ENCODE results near the gene CD8A.
"Not testable (repeated sequence)": the region's sequence is repeated elsewhere in the genome, so short reads cannot be mapped to it uniquely, and the experiment has no call there.

Gene CD8A

DNA sequence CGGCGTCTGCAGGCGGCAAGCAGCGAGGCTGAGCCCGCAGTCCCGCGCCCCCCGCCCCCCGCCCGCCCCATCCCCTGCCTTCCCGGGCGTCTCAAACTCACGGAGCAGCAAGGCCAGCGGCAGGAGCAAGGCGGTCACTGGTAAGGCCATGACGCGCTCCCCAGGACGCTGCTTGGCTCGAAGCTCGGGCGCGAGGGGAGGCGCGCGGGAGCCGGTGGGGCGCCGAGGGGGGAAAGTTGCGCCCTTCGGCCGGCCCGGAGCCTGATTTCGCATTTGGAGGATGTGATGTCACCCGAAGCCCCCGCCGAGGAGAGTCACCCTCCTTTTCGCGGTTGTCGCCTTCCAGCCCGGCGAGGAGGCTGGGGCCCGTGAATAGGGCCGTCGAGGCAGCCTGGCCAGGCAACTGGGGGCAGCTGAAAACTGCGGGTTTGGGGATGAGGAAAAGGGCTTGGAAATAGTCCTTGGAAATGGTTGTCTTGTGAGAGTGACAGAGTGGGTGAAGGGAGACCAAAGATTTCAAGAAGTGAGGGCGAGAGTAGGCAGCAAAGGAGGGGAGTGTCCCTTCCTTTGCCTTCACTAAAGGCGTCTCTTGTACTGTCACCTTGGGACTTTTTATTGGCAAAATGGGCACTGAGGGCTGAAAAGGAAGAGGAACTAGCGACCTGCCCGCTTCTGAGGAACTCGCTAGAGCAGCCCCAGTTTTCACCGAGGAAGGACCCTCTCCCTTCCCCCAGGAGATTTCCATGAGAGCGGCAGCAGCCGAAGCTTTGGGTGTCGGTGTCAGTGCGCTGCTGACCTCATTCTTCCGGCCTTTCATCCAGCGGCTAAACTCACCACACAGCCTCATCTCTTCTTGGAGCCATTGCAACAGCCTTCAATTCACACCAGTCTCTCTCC is at the start of gene CD8A:
CD8A (minus strand) TSS at position 238 of the 897 bp plus-strand sequence; CDS start at position 150, 88 bp downstream.
- no peak for DNase-seq (ENCODE audit: low spot score)

DNA sequence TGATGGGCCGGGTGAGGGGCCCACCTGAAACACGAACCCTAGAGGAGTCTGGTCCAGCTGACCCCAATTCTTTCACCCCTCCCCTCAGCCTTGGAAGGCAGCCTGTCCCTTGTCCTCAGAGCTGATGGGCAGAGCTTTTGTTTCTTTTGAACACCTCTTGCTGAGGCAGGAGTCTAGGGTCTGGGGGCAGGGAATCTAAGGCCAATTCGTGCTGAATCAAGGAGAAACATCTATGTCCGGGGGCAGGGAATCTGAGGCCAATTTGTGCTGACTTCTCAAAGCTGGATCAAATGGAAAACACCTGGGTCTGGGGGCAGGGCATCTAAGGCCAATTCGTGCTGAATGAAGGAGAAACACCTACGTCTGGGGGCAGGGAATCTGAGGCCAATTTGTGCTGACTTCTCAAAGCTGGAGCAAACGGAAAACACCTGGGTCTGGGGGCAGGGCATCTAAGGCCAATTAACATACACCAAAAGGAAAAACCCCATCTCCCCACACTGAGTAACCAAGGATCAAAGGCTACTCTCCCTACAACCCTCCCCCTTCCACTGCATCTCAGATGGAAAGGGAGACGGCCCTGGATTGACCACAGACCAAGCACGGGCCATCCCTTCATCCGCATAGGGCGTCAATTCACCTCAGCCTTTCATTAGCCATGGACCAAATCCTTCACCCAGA is 49.3 kb upstream of the CD8A start:
- DNase-seq (ENCODE audit: low spot score), result not testable (repeated sequence)

DNA sequence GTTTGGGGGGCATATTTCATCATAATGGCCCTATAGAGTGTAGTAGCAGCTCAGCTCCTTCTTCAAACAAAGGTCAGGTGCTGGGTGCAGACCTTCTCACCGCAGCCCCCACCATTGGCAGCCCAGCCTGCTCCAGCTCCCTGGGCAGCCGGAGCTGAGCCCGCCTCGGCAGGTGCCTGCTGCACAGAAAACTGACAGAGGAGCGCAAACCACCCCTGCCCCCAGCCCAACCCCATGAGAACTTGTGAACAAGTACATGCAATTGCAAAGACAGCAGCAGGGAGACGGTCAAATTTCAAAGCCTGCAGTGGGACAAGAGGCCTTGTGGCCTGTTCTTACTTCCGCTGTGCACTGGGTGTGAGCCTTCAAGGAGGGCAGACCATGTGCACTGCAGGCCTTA is 48.7 kb upstream of the CD8A start:
- not testable (repeated sequence) for DNase-seq (ENCODE audit: low spot score)

DNA sequence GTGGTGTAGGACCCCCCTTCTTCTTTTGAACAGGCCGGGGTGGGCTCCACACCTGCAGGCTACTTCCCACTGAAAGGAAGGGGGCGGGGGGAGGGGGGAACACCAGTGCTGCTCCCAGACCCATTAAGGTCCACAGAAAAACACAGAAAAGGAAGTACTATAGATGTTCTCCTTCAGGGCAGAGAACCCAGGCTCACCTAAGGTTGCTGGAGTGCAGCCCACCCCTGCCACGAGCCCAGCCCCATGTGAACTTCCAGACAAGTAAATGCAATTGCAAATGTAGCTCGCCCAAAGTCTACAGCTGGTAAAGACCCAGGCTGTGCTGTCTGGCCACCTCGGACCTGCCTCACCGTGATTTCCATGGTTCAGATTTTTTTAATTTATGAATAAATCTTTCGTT is 47.0 kb upstream of the CD8A start:
- not testable (repeated sequence) for DNase-seq (ENCODE audit: low spot score)

DNA sequence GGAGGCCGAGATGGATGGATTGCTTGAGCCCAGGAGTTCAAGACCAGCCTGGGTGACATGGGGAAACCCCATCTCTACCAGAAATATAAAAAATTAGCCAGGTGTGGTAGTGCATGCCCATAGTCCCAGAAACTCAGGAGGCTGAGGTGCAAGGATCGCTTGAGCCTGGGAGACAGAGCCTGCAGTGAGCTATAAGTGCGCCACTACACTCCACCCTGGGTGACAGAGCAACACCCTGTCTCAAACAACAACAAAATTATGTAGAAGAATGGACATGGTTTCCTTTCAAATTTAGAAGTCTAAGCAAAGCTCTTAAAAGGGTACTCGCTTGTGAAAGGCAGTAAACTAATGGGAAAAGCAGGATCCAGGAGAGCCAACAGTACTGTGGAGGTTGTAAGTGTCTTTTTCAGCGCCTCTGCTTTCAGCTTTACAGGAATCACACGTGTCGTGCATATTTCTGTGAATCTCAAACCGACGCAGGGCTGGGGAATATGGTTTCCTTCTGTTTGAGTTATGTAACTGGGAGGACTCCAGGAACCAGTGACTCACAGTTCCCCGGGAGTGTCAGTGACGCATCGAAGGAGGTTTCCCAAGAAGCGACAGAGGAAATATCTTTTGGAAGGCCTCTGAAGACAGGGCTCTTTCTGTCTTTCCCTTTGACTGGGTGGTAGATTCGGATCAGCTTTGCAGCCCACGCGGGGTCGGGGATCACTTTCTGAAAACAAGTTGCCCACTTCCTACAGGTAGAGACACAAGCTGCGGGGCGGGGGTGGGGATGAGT is 46.4 kb upstream of the CD8A start:
- not testable (repeated sequence) for DNase-seq (ENCODE audit: low spot score)

DNA sequence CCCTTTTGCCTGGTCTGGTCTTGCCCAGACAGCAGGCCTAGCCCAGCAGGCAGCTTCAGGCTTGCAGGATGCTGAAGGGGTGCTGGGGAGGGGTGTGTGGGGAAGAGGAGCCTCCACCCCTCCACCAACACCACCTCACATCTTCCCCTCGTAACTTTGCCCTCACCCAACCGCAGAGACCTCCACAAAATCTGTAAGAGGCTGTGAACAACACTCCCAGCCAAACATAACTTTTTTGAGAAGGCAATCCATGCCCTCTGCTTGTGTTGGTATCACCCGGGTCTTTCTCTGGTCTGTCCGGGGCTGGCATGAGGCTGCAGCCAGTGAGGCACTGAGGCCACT is 44.8 kb upstream of the CD8A start:
- not testable (repeated sequence) for DNase-seq (ENCODE audit: low spot score)

DNA sequence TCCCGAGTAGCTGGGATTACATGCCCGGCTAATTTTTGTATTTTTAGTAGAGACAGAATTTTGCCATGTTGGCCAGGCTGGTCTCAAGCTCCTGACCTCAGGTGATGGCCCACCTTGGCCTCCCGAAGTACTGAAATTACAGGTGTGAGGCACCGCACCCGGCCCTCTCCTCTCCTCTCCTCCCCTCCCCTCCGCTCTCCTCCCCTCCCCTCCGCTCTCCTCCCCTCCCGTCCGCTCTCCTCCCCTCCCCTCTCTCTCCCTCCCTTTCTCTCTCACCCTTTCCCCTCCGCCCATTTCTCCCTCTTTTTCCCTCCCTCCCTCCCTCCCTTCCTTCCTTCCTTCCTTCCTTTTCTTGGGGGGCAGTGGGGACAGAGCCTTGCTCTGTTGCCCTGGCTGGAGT is 42.6 kb upstream of the CD8A start:
- no peak for DNase-seq (ENCODE audit: low spot score)

DNA sequence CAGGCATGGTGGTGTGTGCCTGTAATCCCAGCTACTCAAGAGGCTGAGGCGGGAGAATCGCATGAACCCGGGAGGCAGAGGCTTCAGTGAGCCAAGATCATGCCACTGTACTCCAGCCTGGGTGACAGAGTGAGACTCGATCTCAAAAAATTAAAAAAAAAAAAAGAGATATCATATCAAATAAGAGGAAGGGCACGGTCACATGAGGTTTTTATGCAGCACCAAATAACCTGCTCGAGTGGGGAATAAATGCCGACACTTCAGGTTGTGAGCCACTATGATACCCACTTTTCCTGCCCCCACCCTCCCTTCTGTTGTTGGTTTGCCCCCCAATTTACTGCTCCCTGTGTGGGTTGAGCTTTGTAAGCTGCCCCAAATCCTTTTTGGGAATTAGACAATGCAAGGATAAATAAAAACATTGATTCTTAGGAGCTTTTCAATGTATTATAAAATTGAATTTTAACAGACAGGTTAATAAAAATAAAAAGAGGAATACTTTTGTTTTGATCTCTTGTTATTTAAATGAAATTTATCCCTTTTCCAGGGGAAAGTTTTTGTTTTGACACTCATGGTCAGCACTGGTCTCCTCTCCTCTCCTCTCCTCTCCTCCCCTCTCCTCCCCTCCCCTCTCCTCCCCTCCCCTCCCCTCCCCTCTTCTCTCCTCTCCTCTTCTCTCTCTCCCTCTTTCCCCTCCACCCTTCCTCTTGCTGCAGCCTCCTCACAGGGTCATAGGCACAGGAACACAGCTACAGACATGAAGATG is 41.8 kb upstream of the CD8A start:
- no peak for DNase-seq (ENCODE audit: low spot score)

DNA sequence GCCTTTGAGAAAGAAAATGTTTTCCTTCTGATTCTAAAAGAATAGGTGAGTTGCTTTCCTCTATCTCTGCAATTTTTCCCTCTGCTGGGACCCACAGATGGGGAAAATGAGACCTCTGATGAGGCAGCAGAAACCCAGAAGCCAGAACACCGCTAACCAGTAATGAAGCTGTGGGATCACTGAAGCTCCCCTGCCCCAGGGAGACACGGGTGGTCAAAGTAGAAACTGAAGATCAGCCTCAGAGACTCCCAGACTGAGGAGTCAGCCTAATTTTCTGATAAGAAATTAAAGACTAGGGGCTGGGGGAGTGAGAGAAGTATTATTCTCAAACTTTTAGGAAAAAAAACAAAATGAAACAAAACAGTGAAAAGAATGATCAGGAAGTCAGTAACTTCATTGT is 40.8 kb upstream of the CD8A start:
- DNase-seq (ENCODE audit: low spot score), result no peak

DNA sequence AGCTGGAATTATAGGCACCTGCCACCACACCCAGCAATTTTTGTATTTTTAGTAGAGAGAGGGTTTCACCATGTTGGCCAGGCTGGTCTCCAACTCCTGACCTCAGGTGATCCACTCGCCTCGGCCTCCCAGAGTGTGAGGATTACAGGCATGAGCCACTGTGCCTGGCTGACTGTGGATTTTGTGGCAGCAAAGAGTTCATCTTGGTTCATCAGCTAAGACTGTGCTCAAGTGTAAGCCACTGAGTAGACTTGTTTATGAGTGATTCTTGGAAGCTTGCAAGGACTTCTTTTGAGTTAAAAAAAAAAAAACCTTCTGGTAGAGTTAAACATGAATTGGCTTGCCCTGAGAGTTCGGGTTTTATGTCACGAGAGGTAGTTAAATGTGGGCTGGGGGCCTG is 36.2 kb upstream of the CD8A start:
- no peak for DNase-seq (ENCODE audit: low spot score)

DNA sequence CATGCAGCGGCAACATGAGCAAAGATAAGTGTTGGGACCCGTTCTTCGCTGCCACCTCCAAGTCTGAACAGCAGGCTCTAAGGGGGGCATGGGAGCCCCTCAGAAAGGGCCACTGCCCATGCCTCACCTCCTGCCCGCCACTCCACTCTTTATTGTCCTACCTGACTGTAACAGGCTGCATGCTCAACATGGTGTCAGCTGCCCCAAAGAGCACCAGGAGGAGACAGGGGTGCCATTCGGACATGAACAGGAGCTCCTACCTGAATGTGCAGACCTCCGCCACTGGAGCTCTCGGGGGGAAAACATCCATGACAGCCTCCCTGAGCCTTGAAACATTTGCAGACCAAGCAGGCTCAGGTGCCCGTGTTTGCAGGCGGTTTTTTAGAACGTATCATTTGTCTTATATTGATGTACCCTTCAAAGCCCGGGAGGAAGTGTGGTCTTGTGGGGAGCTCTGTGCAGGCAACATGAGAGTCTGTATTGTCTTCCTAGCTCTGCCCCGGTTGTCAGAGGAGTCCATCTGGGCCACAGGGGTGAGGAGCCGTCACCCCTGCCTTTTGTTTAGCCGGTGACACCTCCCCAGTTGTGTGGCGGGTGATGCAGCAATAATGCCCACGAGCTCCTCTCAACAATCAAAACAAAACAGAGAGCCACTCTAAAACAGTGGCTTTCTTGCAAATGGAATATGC is 35.1 kb upstream of the CD8A start:
- DNase-seq (ENCODE audit: low spot score), result no peak

DNA sequence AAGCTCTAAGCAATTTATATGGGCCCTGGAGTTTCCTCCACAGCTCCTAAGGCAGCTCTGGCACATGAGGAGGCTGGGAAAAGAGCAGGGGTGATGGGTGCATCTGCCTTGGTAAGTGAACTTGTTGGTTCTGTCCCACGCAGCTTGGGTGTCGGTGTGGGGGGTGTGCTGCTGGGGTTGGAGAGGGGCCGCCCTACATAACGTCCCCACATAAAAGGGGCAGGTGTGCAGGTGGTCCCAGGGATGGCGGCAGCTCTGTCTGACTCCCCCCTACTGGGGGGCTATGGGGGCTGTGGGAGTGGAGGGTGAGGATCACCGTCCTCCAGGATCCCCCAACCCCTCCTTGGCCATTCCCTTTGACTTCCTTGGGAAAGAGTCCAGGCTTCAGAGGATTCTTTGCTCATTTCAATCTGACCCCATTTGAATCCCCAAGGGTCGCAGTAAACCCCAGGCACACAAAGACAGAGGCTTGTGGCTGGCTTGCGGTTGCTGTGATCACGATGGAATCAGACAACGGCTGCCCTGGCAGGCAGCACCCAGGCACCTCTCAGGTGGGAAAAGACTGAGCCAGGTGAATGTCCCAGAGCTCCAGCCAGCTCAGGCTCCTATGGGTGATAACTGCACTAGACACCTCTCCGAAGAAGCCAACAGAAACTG is 34.5 kb upstream of the CD8A start:
- no peak for DNase-seq (ENCODE audit: low spot score)

DNA sequence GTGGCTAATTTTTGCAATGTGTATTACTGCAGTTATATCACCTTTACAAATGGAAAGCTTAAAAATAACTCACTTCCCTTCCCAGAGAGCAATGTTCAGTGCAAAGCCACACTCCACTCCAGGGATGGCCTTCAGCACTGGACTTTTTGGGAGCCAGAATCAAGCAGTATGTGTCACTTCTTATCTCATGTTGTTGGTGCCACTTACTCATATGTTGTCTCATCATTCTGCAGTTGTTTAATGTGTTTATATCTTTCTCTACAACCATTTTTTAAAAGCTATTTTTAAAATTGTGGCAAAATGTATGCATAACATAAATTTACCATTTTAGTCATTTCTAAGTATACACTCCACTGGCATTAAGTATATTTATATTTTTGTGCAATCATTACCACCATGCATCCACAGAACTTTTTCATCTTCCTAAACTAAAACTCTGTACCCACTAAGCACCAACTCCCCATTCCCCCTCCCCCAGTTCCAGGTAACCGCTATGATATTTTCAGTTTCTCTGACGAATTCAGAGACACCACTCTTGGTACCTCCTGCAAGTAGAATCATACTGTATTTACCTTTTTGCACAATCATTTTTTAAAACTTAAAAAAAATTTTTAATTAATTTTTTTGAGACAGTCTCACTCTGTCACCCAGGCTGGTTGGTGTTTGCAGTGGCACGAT is 32.1 kb upstream of the CD8A start:
- no peak for DNase-seq (ENCODE audit: low spot score)

DNA sequence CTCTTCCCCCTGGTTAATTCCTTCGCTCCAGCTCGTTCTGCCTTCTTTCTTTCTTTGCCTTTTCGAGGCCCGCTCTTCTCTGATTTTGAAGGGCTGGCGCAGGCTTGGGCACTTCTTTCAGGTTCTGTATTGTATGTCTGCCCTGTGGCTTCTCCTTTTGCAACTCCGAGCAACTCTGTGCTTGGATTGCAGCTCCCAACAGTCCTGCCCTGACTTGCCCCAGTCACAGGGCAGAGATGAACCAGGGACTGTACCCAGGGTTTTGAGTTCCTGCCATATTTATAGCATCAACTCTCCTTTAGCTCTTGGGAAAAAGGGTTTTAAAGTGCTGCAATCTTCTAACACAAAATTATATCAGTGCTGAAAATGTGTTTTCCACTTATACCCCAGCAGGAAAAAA is 31.1 kb upstream of the CD8A start:
- no peak for DNase-seq (ENCODE audit: low spot score)

DNA sequence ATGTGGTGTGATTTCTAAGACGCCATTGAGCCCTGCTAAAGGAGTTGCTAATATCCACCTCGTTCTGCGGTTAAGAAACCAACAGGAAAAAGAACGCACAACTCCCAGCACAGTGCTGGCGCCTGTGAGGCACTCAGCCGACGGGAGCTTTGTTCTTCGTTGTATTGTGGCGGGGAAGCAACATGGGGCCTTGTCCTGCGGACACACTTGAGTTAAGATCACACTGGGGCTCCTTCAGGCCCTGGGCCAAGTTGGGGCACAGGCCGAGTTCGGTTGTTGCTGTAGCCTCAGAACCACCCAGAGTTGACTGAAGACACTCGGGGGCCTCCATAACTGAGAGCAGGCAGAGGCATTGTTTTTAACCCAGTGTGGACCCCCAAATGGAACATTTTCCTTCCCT is 30.6 kb upstream of the CD8A start:
- no peak for DNase-seq (ENCODE audit: low spot score)

DNA sequence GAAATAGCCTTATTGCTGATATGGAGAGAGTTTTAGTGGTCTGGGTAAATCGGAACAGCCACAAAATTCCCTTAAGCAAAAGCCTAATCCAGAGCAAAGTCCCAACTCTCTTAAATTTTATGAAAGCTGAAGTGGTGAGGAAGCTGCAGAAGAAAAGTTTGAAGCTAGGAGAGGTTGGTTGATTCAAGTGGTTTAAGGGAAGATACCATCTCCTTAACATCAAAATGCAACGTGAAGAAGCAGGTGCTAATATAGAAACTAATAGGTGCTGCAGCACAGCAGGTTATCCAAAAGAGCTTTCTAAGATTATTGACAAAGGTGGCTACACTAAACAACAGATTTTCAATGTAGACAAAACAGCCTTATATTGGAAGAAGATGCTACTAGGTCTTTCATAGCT is 28.2 kb upstream of the CD8A start:
- DNase-seq (ENCODE audit: low spot score), result no peak

DNA sequence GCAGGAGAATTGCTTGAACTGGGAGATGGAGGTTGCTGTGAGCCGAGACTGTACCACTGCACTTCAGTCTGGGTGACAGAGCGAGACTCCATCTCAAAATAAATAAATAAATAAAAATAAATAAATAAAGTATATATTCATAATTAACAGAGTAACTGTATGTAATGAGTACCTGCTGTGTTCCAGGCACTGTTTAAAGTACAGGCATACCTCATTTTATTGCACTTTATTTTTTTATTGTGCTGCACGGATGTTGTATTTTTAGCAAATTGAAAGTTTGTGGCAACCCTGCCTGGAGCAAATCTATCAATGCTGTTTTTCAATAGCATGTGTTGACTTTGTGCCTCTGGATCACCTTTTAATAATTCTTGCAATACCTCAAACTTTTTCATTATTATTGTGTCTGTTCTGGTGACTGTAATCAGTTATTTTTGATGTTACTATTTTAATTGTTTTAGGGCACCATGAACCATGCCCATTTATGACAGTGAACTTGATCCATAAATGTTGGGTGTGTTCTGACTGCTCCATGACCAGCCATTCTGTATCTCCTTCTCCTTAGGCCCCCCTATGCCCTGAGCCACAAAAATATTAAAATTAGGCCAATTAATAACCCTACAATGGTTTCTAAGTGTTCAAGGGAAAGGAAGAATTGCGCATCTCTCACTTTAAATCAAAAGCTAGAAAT is 27.5 kb upstream of the CD8A start:
- DNase-seq (ENCODE audit: low spot score), result no peak

DNA sequence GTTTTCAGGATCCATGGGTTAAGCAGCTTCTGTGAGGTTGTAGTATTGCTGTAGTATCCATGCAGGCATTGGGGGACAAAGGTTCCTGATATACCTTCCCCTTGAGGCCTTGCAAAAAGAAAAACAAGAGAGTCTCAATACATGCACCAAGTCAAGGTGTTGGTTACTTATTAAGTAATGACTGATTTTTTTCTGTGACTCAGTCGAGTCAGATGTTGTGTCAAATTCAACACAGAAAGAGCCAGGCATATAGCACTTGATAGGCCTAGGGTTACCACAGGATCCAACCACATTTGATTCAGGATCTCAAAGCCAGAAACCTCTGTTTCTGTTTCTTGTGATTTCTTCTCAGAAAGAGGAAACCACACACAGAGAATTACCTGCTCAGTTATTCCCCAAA is 24.9 kb upstream of the CD8A start:
- DNase-seq (ENCODE audit: low spot score), result no peak

DNA sequence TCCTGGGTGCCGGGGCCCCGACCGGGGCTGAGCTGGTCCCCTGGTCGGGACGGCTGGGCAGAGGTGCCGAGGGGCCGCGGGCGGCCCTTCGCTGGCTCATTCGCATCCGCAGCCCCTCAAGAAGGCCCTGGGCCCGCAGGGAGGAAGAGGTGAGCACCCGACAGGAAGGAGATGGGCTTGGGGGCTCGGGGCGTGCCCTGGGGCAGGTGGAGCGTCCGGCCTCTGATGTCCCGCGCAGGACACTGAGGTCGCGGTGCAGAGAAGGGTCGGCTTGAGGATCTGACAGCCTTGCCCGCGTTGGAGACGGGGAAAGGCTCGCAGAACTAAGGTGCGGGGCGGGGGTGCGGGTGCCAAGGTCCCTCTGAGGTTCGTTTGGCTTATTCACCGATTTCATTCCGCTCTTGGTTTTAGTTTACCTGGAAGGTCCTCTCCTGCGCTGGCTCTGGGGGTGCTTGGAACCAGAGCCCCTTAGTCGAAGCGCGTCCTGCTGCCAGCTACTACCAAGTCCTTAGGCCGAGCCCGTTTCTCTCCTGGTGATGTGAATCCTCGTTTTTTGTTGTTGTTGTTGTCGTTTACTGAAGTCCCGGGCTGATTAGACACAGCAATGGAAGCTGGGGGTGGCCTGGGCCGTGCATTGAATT is 18.9 kb upstream of the CD8A start:
- DNase-seq (ENCODE audit: low spot score), result no peak

Data from ecto neural progenitor cell (in vitro differentiated cells).